GM19240 (cell line): Measurements from ENCODE around the gene KCNH1.

Experiments
- DNase-seq: peaks from one replicate; pipeline ENCODE4 v3.0.0; 2011; ENCODE audit warnings: low spot score; ENCODE audit not compliant: insufficient read length

KCNH1 gene

GRCh38 chr1:210920258-210920657 is 213.7 kb downstream of the KCNH1 start:
- no peak for DNase-seq

DNA sequence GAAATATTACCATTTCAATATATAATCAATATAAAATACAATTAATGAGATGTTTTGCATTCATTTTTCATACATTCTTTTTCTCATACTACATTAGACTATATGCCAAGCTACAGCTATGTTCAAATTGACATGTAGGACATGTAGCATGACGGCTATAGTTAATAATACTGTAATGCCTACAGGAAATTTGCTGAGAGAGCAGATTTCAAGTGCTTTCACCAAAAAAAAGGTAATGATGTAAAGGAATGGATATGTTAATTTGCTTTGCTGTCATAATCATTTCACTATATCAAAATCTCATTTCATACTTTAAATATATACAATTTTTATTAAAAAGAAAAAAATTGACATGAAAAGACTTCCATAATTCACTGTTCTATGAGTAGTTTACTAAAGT is 215.1 kb downstream of the KCNH1 start:
- no peak for DNase-seq

- DNase-seq = no peak
Observed at GRCh38 chr1:210917560-210918169, 216.3 kb downstream of the KCNH1 start.

DNA sequence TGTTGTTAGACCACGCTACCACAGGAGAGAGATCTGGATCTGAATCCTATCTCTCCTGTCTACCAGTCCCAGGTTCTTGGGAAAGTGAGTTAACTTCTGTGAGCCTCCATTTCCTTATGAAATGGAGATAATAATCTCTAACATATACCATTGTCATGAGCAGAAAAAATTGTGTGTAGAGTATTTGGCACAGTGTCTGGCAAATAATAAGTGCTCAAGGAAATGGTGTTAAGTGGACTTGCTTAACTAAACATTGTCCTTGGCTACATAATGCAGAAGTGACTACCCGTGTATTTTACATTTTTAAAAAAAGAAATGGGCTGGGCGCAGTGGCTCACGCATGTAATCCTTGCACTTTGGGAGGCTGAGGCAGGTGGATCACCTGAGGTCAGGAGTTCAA is 217.4 kb downstream of the KCNH1 start:
- no peak for DNase-seq

DNA sequence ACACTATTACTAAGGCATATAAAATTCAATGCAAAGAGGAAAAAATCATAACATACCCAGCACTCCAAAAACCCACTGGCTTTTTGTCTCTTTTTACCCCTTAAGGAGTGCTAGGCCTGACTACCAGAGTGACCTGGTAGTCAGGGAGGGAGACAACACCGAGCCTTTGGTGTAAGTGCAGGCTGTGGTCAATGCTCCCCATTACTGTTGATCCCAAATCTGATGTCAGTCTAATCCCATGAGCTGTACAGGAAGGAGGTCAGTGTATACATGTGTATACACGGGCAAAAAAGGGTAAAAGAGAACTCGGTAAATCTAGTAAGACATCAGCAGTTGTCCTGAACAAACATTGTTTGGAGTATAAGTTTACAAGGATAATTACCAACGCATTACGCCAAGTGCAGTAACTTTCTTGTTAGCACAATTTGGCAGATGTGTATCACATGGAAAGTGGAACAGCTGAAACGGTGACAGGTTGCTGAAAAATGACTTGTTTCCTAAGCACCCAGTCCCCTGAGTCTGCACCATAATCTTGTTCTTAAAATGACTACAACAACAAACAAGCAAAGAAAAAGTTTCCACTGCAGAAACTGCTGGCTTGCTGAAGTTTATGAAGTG is 217.9 kb downstream of the KCNH1 start:
- DNase-seq = no peak

DNA sequence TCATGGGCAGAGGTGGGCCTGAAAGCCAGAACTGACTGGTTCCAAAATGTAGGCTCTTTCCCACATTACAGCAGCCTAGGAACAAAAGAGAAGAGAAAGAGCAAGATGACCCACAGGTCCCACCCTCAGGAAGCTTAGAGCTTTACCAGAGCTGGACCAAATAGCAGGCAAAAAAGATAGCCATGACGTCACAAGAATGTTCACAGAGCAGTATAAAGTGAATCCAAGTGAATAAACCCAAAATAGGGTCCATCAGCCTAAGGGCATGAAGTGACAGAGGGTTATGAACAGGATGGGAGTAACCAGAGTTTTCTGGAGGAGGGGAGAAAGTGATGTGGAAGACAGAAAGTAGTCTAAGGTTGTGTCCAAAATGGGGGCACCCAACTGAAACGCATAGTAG is 221.2 kb downstream of the KCNH1 start:
- DNase-seq = no peak

GRCh38 chr1:210910020-210910575 is 223.8 kb downstream of the KCNH1 start:
- no peak for DNase-seq

- DNase-seq = no peak
Observed at GRCh38 chr1:210908791-210909190, 225.2 kb downstream of the KCNH1 start.

GRCh38 chr1:210908257-210908656 is 225.7 kb downstream of the KCNH1 start:
- DNase-seq = no peak

DNA sequence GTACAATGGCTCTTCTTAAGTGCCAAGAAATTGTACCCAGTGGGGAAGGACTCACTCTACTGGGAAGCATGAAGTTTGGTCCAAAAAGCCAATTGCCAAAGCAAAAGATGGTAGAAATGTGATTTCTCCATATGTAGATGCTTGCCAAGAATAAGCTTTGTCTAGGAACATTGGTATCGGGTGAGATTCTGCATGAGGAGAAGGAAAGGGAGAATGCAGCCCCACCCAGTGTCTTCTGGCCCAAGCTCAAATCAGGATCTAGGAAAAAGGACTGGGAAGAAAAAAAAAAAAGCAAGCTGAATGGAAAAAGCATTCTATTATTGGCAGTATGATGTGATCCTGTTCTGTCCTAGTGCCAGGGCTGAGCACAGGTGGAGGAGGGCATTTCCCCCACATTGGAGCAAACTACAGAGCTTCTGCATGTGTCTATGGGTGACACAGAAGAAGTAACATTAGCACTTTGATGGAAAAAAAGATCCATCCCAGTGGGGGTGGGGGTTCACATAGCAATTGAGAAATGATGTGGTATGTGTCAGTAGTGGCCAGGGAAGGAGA is 226.6 kb downstream of the KCNH1 start:
- no peak for DNase-seq

GRCh38 chr1:210905944-210906453 is 227.9 kb downstream of the KCNH1 start:
- DNase-seq = no peak

GRCh38 chr1:210905365-210905904 is 228.5 kb downstream of the KCNH1 start:
- no peak for DNase-seq

- DNase-seq = no peak
Observed at GRCh38 chr1:210901981-210902770, 231.8 kb downstream of the KCNH1 start.

- no peak for DNase-seq
Observed at GRCh38 chr1:210900820-210901219, 233.1 kb downstream of the KCNH1 start.

DNA sequence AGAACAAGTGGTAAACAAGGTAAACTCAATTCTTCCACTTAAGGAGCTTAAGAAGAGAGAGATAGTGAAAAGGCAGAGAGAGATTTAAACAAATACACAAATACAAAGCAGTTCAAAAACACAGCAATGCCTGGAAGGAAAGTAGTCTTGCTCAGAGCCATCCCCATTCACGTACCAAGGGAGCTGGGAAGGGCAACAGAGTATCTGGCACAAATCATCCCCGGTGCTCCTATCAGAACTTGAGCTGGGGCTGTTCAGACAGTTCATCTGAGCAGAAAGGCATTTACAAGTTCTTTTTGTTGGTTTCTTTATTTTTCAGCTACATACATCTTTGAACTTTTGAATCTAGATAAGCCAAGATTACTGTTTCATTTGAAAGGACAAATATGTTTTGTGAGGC is 233.9 kb downstream of the KCNH1 start:
- DNase-seq = no peak

DNA sequence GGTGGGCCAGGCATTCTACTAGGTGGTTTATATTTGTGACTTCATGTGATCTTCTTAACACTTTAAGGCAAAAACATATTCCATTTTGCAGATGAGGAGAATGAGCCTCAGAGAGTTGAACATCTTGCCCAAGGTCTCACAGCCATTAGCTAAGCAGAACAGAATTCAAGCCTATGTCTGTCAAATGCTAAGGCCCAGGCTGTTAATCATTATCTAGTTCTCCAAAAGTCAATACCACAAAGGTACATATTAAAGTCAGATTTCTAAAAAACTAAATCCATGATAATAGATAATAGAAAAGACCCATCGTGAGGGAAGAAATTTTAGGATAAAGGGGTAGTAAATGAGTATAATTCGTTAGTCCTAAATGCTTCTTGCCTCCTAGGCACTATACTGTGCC is 234.3 kb downstream of the KCNH1 start:
- no peak for DNase-seq

- no peak for DNase-seq
Observed at GRCh38 chr1:210898473-210898872, 235.5 kb downstream of the KCNH1 start.

DNA sequence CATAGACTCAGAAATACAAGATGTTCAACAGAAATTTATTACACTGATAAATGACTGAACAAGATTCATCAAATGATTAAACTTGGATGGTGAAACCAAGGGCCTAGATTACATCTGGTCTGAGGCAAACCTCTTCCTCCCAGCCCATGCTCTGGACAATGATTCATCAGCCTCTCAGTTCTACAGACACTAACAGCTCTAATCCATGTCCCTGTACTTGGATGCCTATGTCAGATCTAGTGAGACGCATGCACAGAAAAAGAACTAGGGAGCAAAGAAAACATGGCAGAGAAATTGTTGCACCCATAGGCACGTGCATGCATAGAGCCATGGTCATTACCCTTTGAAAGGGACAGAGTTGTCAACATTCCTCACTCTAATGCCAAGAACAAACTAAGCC is 250.1 kb downstream of the KCNH1 start:
- no peak for DNase-seq

DNA sequence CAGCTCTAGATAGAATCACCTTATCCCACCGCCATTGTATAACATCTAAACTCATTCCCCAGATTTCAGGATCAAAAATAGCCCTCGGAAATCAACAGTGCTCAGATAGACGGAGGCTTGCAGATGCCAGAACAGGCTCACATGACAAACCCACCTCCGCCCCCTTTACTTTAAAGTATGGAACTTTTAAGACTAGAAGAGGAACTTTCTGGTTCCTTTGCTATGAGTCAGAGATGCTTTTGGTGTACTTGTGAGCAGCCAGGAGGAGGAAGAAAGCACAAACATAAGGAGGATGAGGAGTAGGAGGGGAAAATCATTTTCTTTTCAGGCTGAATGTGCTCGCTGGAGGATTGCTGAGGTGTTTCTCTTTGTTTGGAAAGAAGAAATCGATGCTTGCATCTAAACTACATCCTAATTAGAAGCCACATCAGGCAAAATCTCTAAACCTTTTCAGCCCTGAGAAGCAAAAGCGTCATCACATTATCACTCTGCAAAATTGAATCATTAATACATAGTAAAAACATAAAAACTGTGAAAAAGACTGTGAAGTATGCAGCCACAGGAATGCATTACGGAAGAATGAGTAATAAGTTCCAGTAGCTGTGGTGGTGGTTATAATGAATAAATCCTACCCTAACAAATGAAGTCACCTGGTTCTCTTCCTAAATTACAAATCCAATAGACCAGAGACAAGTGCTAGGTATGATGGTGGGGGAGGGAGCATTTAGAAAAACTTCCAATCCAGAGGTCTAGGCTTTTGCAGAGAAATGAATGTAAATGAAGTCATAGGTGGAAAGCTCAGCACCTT is 251.3 kb downstream of the KCNH1 start:
- no peak for DNase-seq

DNA sequence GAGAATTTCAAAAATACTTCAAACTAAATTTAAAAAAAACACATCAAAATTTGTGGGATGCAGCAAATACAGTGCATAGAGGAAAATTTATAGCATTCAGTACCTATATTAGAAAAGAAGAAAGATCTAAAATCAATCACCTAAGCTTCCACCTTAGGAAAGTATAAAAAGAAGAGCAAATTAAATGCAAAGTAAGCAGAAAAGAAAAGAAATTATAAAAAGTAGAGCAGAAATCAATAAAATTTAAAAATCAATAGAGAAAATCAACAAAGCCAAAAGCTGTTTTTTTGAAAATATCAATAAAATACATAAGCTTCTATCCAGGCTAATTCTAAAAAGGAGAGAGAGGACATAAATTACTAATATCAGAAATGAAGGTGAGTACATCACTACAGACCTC is 255.4 kb downstream of the KCNH1 start:
- no peak for DNase-seq

DNA sequence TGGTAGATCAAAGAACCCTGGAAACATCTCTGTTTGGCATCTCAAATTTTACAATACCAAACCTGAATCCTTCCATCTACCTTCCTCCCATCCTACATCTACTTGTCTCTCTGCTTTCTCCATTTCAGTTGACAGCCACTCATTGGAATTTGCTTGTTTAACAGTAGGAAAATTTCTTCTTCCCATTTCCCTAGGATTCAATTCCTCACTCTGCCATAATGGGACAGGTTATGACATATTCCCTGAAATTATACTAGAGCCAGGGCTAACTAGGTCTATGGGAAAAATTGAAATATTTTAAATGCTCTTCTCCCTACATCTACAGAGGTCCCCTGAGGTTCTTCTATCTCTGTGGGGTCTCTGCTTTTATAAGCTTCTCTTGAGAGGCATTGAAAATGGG is 257.7 kb downstream of the KCNH1 start:
- no peak for DNase-seq
